Stimulated activated naive CD4-positive, alpha-beta T cell (primary cell): ENCODE results near the gene UPF1.

ENCODE experiments used
- DNase-seq, 6 experiments: peaks; one replicate each; lab custom pipeline; 2025; lab: John Stamatoyannopoulos, UW

UPF1 gene

DNA sequence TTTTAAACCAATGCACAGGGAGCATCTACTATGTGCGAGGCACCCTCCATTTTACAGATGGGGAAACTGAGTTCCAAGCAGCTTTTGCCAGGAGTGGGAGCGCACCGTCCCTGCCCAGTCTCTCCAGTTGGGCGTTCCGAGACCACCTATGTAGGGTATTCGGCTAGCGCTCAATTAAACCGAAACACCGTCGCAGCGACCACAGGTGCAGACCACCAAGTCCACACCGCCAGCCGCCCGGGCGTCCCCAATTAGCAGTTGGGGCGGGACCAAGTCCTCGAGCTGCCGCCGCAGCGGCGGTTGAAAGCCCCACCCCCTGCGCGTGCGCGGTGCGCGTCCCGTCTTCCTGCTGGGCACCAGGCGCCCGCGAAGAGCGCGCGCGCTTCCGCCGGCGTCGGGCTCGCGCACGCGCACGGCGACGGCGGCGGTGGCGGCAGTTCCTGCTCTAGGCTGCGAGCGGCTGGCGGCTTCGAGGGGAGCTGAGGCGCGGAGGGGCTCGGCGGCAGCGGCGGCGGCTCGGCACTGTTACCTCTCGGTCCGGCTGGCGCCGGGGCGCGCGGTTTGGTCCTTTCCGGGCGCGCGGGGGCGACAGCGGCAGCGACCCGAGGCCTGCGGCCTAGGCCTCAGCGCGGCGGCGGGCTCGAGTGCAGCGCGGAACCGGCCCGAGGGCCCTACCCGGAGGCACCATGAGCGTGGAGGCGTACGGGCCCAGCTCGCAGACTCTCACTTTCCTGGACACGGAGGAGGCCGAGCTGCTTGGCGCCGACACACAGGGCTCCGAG, at the start of gene UPF1:
TSS of gene UPF1 (plus strand) at position 436 of the 782 bp plus-strand sequence. CDS start at position 687, 251 bp downstream.
- DNase-seq: peak; percentile 88 to 96 (median 93)

DNA sequence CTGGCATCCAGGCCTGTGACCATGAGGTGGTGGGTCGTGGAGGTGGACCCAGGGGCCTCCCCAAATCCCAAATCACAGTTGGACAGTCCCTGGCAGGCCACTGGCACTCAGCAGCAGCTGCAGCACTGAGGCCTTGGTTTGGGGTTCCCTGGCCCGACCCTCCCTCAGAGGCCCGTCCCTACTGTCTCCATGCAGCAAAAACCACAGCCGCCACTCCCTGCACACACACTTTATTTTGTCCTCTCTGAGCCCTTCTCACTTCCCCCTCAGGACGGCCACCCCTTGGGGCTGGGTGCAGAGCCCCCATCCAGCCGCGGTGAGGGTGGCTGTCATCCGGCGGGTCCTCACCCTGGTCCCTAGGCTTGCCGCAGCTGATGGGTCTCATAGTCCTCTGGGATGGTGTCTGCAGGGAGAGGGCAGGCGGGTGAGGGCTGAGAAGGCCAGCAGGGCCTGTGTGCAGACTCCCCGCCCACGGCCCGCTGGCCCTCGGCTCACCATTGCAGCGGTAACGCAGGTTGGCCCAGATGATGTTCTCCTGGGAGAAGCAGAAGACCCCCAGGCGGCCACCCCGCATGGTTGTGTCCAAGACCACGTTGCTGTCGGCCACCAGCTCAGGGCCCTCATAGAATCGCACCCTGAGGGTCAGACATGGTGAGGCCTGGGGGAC, 49.1 kb upstream of the UPF1 start:
- no peak for DNase-seq

DNA sequence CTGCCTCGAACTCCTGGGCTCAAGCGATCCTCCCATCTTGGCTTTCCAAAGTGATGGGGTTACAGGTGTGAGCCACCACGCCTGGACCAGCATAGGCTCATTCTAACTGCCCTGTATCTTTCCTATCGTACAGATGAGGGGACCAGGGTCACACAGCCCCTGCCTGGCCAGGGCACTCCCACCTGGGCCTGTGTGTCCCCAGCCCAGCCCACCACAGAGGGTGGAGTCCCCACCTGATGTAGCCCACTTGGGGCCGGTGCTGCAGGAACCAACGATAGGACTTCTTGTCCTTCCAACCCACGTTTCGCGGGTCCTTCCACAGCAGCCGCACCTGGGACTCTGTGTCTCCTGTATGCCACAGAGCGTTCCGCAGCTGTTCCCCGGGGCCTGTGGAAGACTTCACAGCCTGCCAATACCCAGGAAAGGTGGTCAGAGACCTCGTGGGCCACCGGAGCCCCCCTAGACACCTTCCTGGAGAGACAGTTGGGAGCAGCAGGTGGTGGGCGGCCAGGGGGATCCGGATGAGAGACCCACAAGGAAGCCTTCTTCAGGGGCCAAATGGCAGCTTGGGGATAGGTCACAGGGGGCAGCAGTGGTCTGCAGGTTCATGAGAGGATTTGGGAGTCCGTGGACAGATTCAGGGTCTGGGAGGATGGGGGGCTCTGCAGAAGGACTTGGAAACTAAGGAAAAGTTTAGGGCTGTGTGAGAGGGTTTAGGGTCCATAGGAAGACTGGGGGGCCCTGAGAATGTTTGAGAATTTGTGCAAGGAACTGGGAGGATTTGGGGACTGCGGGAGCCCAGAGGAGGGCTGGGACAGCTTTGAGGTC, 47.6 kb upstream of the UPF1 start:
- DNase-seq: no peak

DNA sequence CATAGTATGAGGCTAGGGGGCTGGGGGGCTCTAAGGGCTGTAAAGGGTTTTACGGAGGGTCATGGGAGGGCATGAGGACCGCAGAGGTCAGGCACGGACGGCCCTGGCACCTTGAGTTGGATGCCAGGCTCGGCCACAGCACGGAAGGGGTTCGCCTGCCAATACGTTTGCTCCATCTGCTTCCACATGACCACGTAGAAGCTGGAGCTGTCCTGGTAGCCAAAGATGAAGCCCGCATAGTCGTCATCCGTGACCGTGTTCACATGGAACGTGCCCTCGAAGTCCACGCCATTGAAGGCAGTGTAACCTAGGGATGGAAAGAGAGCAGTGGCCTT, 47.0 kb upstream of the UPF1 start:
- DNase-seq: no peak

DNA sequence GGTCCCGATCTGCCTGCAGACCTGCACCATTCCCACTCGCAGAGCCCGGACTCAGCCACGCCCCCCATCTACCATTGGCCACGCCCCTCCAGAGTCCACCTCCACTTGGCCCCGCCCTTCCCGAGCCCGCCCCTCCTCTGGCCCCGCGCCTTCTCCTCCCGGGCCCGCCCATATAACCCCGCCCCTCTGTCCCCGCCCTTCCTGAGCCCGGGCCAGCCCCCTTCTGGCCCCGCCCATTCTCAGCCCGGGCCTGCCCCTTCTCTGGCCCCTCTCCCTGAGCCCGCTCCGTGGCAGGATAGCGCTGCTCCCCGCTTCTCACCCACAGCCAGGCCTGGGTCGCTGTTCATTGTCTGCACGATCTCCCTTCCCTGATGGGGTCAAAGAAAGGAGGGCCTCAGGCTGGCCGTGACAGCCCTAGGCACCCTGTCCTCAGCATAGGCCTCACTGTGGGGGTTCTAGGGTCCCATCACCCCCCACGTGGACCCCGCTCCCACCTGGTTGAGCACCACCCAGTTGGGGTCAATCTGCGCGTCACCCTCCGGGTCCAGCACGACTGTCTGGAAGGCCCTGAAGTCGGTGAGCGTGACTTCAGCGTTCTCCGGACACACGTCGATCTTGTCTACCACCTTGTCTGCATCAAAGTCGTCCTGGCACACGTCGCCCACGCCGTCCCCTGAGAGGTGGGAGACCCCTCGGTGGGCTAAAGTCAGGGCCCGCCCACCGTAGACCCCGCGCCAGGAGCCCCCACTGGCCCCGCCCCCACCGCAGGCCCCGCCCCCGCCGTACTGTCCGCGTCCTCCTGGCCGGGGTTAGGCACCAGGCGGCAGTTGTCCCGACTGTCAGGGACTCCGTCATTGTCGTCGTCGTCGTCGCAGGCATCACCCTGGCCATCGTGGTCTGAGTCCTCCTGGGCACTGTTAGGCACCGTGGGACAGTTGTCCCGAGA, 46.3 kb upstream of the UPF1 start:
- DNase-seq: peak in 5 of 6 experiments; percentile 55 to 73 (median 58)

DNA sequence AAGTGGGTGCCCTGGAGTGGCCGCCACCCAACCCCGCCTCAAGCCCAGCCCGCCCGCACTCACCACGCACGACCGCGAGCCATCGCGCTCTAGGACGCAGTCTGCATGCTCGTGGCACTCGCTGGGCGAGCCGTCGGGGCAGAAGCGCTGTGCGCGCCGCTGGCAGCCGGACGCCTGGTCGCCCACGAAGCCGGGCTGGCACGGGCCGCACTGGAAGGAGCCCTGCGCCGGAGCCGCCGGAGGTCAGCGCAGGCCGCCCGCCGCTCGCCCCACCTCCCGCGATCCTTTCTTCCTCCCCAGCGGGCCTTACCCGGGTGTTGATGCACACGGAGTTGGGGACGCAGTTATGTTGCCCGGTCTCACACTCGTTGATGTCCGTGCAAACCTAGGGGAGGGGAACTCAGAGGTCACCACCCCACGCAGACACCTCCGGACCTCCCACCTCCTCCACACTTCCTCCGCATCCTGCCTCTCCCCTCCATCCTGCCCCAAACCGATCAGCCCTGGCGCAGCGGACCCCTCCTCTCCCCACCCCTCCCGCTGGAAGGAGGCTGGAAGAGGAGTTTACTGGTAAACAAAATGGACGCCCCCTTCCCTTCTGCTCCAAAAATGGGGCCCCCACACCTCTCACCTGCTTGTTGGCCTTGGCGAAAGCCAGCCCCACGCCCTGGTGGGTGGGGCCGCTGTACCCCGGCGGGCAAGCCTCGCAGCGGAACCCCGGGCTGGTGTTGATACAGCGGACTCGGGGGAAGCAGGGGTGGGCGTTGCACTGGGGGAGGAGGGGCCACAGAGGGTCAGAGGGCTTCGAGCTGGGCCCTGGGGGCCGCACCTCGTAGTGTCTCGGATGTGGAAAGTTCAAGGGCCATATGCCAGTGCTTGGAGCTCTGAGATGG, 43.0 kb upstream of the UPF1 start:
- peak in 1 of 6 experiments; percentile 34 for DNase-seq

DNA sequence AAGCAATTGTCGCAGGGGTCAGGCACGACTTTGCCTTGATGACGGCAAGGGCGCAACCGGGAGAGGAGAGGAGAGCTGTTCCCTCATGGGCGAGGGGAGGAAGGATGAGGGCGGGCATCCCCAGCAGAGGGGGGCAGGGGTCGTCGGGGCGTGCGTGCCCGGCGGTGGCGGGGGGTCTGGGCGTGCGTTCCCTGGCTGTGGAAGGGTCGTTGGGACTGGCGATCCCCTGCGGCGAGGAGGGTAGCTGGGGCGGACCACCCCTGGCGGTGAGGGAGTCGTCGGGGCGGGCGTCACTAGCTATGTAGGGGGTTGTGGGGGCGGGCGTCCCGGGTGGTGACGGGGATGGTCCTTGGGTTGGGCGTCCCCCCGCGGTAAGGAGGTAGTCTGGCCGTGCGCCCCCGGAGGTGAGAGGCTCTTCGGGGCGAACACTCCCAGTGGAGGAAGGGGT, 42.3 kb upstream of the UPF1 start:
- no peak for DNase-seq

DNA sequence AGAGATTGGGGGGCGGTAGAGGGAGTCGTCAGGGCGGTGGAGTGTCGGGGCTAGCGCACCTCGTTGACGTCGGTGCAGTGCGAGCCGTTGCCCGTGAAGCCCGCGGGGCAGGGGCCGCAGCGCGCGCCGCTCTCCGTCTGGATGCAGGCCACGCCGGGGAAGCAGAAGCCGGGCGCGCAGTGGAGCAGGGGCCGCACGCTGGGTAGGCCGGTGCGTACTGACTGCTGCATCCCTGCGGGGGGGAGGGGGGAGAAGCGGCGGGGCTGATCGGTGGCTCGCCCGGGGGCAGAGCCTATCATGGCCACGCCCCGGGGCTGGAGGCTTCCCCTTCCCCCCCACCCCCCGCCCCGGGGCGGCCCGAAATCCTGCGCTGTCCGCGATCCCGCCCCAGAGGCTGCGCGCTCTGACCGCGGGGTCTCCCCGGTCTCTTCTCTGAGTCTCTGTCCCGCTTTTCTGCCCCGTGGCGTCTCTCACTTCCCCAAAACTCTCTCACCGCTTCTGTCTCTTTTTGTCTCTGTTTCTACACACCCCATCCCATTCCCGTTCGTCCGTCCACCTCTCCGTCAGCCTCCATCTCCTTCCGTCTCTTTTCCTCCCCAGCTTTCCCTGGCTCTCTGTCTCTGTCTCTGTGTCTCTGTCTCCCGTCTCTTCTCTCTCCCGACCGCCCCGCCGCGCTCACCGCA, 41.7 kb upstream of the UPF1 start:
- DNase-seq: peak in 2 of 6 experiments; percentile 11 to 38

DNA sequence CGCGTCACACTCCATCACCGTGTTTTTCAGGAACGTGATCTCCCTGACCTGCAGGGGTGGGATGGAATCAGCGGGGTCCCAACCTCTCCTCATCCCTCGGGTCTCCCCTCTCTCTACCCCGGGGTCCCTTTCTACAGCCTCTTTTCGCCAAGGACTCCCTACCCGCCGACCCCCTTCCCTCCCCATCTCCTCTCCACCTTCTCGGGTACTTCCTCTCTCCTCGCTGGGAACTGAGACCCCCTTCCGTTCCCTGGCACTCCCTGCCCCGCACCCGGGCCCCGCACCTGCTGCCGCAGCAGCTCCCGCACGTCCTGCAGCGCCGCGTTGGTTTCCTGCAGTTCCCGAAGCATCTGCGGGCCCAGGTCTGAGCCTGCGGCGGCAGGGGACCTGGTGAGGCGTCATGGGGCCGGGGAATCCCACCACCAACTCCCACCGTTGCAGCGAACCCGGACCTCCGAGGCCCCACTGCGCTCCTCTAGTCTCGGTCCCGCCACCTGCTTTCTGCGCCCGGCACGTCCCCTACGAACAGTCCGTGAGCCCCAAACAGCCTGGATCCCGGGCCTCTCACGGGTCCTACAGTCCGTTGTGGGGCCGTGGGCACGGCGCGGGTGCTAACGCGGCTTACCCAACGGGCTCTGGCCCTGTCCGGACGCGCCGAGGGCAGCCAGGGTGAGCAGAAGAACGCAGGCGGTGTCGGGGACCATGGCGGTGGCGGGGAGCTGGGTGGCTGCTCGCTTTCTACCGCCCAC, 41.0 kb upstream of the UPF1 start, which contains the start of gene COMP:
TSS of gene COMP (minus strand) at position 740 of the 749 bp plus-strand sequence. CDS start at position 704, 36 bp downstream.
- DNase-seq: no peak

DNA sequence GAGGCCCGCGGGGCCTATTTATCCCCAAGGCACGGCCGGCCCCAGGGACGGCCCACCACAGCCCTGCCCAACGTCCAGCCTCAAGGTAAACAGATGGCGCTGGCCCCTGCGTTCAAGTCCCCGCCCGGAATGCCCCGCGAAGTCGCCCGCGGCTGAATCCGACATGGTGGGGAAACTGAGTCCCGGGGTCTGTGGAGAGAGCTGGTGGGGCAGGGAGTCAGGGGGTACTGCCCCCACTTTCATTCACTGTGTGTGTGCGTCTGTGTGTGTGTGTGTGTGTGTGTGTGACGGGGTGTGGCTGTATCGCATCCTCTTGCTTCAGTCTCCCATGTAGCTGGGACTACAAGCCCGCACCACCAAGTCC, 40.5 kb upstream of the UPF1 start:
- DNase-seq: no peak

DNA sequence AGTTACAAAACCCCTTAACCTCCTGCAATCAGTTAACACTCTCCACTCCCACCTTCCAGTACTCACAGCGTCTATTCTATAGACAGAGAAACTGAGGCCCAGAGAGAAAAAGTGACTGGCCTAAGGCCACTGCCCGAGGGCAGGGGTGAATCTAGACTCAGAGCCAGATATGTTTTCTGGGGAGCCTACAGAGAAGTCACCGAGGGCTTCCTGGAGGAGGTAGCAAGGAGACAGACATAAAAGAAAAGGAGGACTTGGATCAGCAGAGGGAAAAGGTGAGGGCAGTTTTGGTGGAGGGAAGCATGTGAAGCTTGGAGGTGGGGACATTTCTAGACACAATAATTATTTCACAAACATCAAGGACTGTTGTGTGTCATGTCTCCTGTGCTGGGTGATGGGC, 39.1 kb upstream of the UPF1 start:
- DNase-seq: no peak

DNA sequence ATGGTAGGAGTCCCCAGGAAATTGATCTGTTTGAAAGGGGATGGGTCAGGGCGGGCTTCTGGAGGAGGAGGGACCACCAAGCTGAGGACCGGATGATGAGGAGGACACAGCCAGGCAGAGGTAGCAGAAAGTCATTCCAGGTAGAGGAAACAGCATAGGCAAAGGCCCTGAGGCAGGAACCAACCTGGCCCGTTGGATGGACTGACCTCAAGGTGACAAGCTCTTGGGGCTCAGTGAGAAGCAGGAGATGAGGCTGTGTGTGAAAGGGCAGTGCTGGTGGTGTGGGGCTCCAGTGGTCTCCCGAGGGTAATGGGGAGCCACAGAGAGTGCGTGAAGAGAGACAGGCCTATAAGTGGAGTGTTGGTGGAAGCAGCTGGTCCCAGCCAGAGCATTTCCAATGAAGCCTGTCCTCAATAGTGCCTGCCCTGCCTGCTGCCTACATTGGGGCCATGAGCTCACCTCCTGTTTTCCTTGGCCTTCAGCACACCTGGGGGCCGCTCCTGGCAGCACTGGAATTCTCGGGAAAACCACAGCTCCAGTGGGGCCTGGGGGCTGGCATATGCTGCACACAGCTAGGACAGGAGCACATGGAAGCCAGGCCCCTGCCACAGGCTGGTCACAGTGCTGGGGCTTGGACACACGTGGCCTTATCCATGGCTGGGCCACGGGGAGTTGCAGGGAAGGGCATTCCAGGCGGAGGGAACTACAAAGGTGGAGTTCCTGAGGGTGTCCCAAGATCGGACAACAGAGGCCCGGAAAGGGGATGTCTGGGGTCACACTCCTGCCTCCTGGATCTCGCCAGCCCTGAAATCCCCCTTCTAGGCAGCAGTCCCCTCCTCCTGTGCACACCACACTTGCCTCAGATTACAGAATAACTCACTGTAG, 38.4 kb upstream of the UPF1 start:
- DNase-seq: no peak

DNA sequence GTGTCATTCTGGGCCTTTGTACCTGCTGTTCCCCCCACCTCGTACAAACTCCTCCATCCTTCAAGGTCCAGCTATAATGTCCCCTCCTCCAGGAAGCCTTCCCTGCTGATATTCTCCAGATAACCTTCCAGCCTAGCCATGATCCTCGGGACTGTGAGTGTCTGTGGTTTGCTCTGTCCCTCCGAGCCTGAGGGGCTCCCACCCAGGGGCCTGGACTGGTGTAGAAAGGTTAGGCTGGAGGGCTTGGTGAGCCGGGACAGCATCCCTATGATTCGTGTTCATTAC, 37.8 kb upstream of the UPF1 start:
- DNase-seq: no peak

DNA sequence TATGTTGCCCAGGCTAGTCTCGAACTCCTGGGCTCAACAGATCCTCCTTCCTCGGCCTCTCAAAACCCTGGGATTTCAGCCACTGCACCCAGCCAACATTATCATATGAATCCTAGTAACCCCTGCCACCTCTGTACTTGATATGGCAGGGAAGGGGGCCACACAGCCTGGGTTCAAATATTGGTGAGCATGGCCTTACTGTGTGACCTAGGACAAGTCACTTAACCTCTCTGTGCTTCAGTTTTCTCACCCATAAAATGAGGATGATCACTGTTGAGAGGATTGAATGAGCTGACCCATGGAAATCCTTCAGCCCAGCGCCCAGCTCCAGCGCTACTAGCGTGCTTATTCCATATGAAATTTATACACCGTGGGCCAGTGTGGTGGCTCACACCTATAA, 37.1 kb upstream of the UPF1 start:
- DNase-seq: no peak

DNA sequence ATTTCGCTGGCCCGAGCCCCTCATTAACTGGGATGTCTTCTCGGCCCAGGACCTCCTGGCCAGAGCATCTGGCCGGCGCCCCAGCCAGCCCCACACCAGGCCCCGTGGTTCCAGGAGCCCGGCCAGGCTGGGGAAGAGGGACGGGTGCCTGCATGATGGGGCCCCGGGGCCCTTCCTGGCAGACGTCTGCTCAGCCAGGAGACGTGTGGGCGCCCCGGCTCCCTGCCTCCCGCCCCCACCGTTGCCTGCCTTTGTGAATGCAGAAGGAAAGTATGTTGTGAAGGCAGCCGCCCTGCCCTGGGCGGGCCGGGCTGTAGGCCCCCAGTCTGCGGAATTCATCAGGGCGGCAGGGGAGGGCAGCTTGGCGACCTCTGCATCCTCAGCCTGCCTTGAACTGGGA, 36.2 kb upstream of the UPF1 start:
- no peak for DNase-seq

DNA sequence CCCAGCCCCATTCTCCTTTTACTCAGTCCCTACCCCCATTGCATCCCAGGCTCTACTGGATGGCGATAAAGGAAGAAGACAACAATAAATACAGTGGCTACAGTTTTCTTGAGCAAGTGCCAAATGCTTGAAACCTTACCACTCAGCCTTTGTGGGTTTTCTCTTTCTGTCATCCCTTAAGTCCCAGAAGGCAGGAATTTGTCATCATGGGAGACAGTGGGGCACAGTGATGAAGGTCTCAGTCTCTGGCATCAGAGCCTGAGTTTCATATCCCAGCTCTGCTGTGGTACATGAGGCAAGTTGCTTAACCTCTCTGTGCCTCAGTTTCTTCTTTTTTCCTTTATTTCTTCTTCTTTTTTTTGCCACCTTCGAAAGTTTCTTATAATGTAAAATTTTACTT, 35.5 kb upstream of the UPF1 start:
- no peak for DNase-seq

DNA sequence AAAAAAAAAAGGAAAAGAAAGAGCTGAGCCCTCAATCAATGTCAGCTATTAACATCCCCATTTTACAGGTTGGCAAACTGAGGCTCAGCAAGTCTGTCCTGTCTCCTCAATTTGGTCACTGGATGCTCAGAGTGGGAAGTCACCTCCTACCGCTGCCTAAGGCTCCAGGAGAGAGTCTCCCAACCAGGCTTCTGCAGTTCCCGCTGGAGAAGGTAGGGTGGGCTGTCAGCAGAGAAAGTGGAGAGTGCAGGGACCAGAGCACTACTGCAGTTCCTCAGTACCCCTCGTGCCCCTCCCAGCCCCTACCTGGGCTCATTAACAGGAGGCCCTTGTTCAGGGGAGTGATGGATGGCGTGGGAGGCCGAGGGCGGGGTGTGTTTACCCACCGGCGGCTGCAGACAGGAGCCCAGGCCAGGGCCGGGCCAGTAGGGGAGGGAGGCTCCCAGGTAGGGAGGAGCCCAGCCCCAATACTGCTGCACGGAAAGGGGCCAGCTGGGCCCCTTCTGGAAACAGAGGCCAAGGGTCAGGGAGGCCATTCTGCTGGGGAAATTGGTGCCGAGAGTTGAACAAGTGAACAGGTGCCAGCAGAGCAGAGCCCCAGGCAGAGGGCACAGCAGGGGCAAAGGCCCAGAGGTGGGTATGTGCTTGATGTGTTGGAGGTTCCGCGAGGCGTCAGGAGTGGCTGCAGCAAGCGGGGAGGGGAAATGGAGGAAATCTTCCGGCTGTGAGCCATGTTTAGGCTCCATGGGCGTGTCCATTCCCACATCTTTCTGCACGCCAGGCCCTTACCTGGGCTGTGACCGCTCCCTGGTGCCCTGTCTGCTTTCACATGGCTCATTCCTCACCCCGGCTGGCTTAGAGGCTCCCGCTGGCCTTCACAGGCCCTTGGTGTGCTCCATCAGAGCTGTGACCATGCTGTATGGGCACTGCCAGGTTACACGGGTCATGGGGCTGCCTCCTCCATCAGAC, 33.1 kb upstream of the UPF1 start:
- DNase-seq: no peak
